GM23338 (cell line): ENCODE results near the gene KRTAP4-12. TPM values are rescaled to one million over a fixed set of nuclear protein-coding genes. Genes with fewer than 3 reads are reported as not detected.

ENCODE experiments used
- ATAC-seq: fragments of 200-7000 bp; cut with Tn5 transposase; 3 replicates; pipeline ENCODE4 v1.9.1; 2020
- DNase-seq: peaks from one replicate; pipeline ENCODE4 v3.0.0-alpha.2; 2015; ENCODE audit warnings: low spot score
- H2AFZ ChIP-seq: fragments of 200-600 bp; sonication (generic); 2 replicates; pipeline ENCODE4 v1.8.0; 2016; ENCODE audit warnings: antibody characterized with exemption, mild to moderate bottlenecking, moderate library complexity
- H3F3A ChIP-seq: fragments of 200-600 bp; sonication (generic); replicated peaks from 2 replicates; pipeline ENCODE4 v1.8.0; 2017; ENCODE audit warnings: antibody characterized with exemption, mixed run types, low read depth
- H3K27ac ChIP-seq: fragments of 200-600 bp; sonication (generic); 2 replicates; pipeline ENCODE4 v1.6.1; 2016; ENCODE audit warnings: low read depth
- H3K27me3 ChIP-seq: fragments of 200-600 bp; sonication (generic); 2 replicates; pipeline ENCODE4 v1.8.0; 2016; ENCODE audit warnings: mild to moderate bottlenecking, mixed run types, moderate library complexity; ENCODE audit not compliant: insufficient read depth
- H3K36me3 ChIP-seq: fragments of 200-600 bp; sonication (generic); 2 replicates; pipeline ENCODE4 v1.8.0; 2016; ENCODE audit warnings: mild to moderate bottlenecking; ENCODE audit not compliant: insufficient read depth
- H3K4me1 ChIP-seq: fragments of 200-600 bp; sonication (generic); 2 replicates; pipeline ENCODE4 v1.8.0; 2016; ENCODE audit warnings: mild to moderate bottlenecking, moderate library complexity; ENCODE audit not compliant: insufficient read depth
- H3K4me2 ChIP-seq: fragments of 200-600 bp; sonication (generic); 2 replicates; pipeline ENCODE4 v1.7.1; 2017; ENCODE audit warnings: mixed run types
- H3K4me3 ChIP-seq: fragments of 200-600 bp; sonication (generic); 2 replicates; pipeline ENCODE4 v1.6.1; 2016; ENCODE audit warnings: mixed run types
- H3K79me2 ChIP-seq: fragments of 200-600 bp; sonication (generic); replicated peaks from 2 replicates; pipeline ENCODE4 v1.8.0; 2017; ENCODE audit warnings: mild to moderate bottlenecking; ENCODE audit not compliant: insufficient read depth
- H3K9me2 ChIP-seq: fragments of 200-600 bp; sonication (generic); 2 replicates; pipeline ENCODE4 v1.8.0; 2017; ENCODE audit not compliant: insufficient read depth
- H4K20me1 ChIP-seq: fragments of 200-600 bp; sonication (generic); replicated peaks from 2 replicates; pipeline ENCODE4 v1.8.0; 2017; ENCODE audit warnings: mild to moderate bottlenecking; ENCODE audit not compliant: insufficient read depth
- H3K27ac Mint-ChIP-seq: 2 replicates; pipeline ENCODE4 v1.8.0; 2020; ENCODE audit warnings: inconsistent platforms, mild to moderate bottlenecking, moderate library complexity, mixed read lengths
- H3K27me3 Mint-ChIP-seq: 3 replicates; pipeline ENCODE4 v1.8.0; 2022; ENCODE audit warnings: low read depth, mild to moderate bottlenecking, moderate library complexity, mixed read lengths, inconsistent platforms; ENCODE audit not compliant: insufficient read depth, poor library complexity
- H3K36me3 Mint-ChIP-seq: 3 replicates; pipeline ENCODE4 v1.8.0; 2021; ENCODE audit warnings: low read depth, mild to moderate bottlenecking, inconsistent platforms, moderate library complexity, mixed read lengths
- H3K4me1 Mint-ChIP-seq: 3 replicates; pipeline ENCODE4 v1.8.0; 2020; ENCODE audit warnings: mild to moderate bottlenecking, inconsistent platforms, mixed read lengths
- H3K4me3 Mint-ChIP-seq: 3 replicates; pipeline ENCODE4 v1.8.0; 2021; ENCODE audit warnings: moderate library complexity, mild to moderate bottlenecking, inconsistent platforms, mixed read lengths
- H3K9me3 Mint-ChIP-seq: 3 replicates; pipeline ENCODE4 v1.8.0; 2020; ENCODE audit warnings: moderate library complexity, mild to moderate bottlenecking, inconsistent platforms, mixed read lengths
- CREB1 ChIP-seq: fragments of 250-450 bp; sonication (Bioruptor Pico); IDR thresholded peaks from 2 replicates; pipeline ENCODE4 v1.5.0; 2020; ENCODE audit warnings: low read depth, mild to moderate bottlenecking, moderate library complexity
- CTCF ChIP-seq, 2 experiments: fragments of 200-600 bp in 1 of 2; sonication (generic) in 1 of 2; conservative IDR thresholded peaks; 2 replicates each; pipeline versions ENCODE4 v1.5.1 to v1.6.1; 2016 to 2017; ENCODE audit warnings: antibody characterized with exemption in 2 of 2, low read depth in 2 of 2, mild to moderate bottlenecking in 2 of 2, moderate library complexity in 1 of 2
- ETS1 ChIP-seq: IDR thresholded peaks from 2 replicates; pipeline ENCODE4 v1.6.1; 2016; ENCODE audit warnings: antibody characterized with exemption
- EZH2 ChIP-seq: fragments of 200-600 bp; sonication (generic); IDR thresholded peaks from one replicate; pipeline ENCODE4 v1.8.0; 2017; ENCODE audit warnings: antibody characterized with exemption, mild to moderate bottlenecking, low read depth; ENCODE audit not compliant: unreplicated experiment
- EZH2phosphoT487 ChIP-seq: fragments of 200-600 bp; sonication (generic); IDR thresholded peaks from one replicate; pipeline ENCODE4 v1.8.1; 2018; ENCODE audit warnings: antibody characterized with exemption; ENCODE audit not compliant: unreplicated experiment
- JUNB ChIP-seq: IDR thresholded peaks from one replicate; pipeline ENCODE4 v1.6.1; 2016; ENCODE audit warnings: antibody characterized with exemption; ENCODE audit not compliant: unreplicated experiment
- NANOG ChIP-seq: IDR thresholded peaks from 2 replicates; pipeline ENCODE4 v1.6.1; 2016; ENCODE audit warnings: antibody characterized with exemption, borderline replicate concordance
- POLR2AphosphoS5 ChIP-seq: IDR thresholded peaks from 2 replicates; pipeline ENCODE4 v1.6.1; 2016; ENCODE audit warnings: antibody characterized with exemption, low read depth
- REST ChIP-seq: IDR thresholded peaks from one replicate; pipeline ENCODE4 v1.6.1; 2018; ENCODE audit warnings: antibody characterized with exemption; ENCODE audit not compliant: unreplicated experiment
- STAT1 ChIP-seq: IDR thresholded peaks from one replicate; pipeline ENCODE4 v1.6.1; 2016; ENCODE audit warnings: antibody characterized with exemption; ENCODE audit not compliant: unreplicated experiment
- ZNF114 ChIP-seq: fragments of 250-450 bp; sonication (Bioruptor Pico); IDR thresholded peaks from 2 replicates; pipeline ENCODE4 v1.5.0; 2020; ENCODE audit warnings: mild to moderate bottlenecking, moderate library complexity
- ZNF331 ChIP-seq: fragments of 250-450 bp; sonication (Bioruptor Pico); IDR thresholded peaks from 2 replicates; pipeline ENCODE4 v1.5.0; 2020; ENCODE audit warnings: low read depth, mild to moderate bottlenecking, moderate library complexity
- polyA plus RNA-seq: library from polyadenylated mRNA; unstranded; fragments of >200 nt; fragmentation: Nextera tagmentation; extraction: Ambion mirVana; gene quantifications from 2 replicates; pipeline ENCODE4 v1.2.1, GENCODE V29; 2016
- total RNA-seq: library from RNA; depleted of rRNA; stranded (reverse); fragments of >200 nt; shearing (Covaris generic); gene quantifications from 2 replicates; pipeline ENCODE4 v1.2.3, GENCODE V29; 2014

Gene KRTAP4-12
- total and polyA plus RNA-seq, 2 experiments from 2014 or later: not detected

GRCh38 chr17:41167561-41167960, 43.6 kb upstream of the KRTAP4-12 start (continued):
- TF ChIP-seq POLR2AphosphoS5: no peak
- TF ChIP-seq CTCF (conservative IDR thresholded peaks at IDR 0.05; ENCODE audit: low read depth in 2 of 2): no peak
- no peak for TF ChIP-seq REST
- no peak for TF ChIP-seq CREB1 (CRISPR knock-in tag)
- TF ChIP-seq EZH2phosphoT487: no peak
- no peak for TF ChIP-seq EZH2
- no peak for TF ChIP-seq JUNB
- no peak for TF ChIP-seq NANOG

- Histone ChIP-seq H3K27me3 (no peaks in the 10 kb centered on the region), H3K27ac (no peak overlapping the region), H3K4me1 (no peaks in the 10 kb centered on the region), H3F3A (no peaks in the 10 kb centered on the region), H3K9me2 (no peaks in the 10 kb centered on the region), H3K79me2 (no peaks in the 10 kb centered on the region), H3K4me2 (no peak overlapping the region), H4K20me1 (no peaks in the 10 kb centered on the region), H2AFZ (peak overlapping the region; percentile 70), H3K36me3 (no peaks in the 10 kb centered on the region), H3K4me3 (no peak overlapping the region)
- H3K9me3 Mint-ChIP-seq: no peaks in the 10 kb centered on the region; the same call in 2 of the 3 replicates
- no peaks in the 10 kb centered on the region for H3K36me3 Mint-ChIP-seq
- no peak overlapping the region for H3K27ac Mint-ChIP-seq
- peaks cover 2% of the 10 kb centered on the region for H3K27me3 Mint-ChIP-seq
- ATAC-seq (no peak), DNase-seq (no peak)
- H3K4me1 Mint-ChIP-seq: peaks cover 5% of the 10 kb centered on the region; the same call in 2 of the 3 replicates
- TF ChIP-seq ZNF114 (no peak), NANOG (no peak), JUNB (no peak), EZH2phosphoT487 (no peak), ZNF331 (CRISPR knock-in tag) (no peak), CTCF (conservative IDR thresholded peaks at IDR 0.05; ENCODE audit: low read depth in 2 of 2) (no peak), REST (no peak), CREB1 (CRISPR knock-in tag) (no peak), ETS1 (no peak), POLR2AphosphoS5 (no peak), STAT1 (no peak), EZH2 (no peak)
- H3K4me3 Mint-ChIP-seq: no peak overlapping the region
Measured at GRCh38 chr17:41163828-41164227, 39.8 kb upstream of the KRTAP4-12 start.
